HG03280 (cell line): ENCODE results near the gene CLCN7.

Experiments used
- ATAC-seq: cut with Tn5 transposase; IDR thresholded peaks from one replicate; pipeline ENCODE4 v1.9.1; 2021; ENCODE audit warnings: mild to moderate bottlenecking, moderate library complexity; ENCODE audit not compliant: unreplicated experiment

Gene CLCN7

DNA sequence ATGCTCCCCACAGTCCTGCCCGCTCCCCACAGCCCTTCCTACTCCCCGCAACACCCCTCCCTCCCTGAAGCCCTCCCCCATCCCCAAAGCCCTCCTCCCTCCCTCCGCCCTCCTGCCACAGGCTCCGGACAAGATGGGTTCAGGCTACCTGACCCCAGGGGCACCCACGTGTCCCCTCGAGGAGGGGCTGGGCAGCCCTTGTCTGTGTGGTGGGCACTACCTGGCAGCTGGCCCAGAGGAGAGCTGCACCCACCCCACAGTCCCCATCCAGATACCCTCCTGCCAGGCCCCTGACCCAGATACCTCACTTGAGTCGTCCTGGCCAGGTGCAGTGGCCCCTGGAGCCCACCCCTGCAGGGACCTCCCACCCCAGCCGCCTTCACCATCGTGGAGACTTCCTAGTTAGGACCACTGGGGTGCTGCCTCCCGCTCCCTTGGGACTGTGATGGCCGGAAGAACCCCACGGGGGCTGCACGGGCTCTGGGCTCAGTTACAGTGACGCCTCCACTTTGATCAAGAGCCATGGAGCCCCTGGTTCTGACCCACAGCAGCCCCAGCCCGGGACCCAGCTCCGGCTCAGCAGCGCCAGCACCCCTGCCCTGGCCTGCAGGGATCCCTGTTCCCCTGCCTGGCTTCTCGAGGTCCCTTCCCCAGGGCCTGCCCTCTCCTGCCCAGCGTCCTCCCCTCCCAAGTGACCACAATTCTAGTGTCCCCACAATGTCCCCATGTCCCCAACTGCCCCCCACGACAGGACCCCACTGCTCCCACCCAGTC lies 43.1 kb downstream of the CLCN7 start:
- ATAC-seq, result no peak

DNA sequence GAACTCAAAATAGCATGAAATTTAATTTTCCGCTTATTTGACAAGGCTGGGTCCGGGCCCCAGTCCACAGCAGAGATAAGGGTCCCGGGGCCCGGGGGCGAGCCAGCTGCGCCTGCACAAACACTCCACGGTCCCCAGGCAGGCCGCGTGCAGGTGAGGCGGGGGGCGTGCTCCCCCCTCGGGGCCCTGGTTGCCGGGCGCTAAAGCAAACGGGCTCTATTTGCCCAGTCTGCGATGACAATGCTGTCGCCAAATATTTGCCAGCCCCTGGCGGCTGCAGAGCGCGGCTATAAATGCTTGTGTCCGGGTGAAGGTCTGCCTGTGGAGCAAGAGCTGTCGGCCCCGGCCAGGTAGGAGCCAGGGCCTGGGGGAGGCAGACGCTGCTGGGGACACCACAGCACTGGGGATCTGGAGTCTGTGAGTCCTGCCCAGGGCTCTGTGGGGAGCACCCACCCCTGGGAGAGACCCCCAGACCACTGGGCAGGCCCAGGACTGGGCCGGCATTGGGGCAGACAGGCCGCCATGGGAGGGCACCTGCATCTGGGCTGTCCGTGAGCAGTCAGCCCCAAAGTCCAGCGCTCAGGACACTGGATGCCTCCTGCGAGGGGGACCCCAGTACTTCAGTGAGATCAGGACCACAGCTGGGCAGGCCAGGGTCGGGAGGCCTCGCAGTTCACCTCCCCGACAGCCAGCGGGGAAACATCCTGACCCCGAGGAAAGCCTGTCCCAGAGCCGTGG lies 43.9 kb downstream of the CLCN7 start, which contains the start of gene PERCC1:
PERCC1 (plus strand) TSS at position 320 of the 738 bp plus-strand sequence. CDS start 1,516 bp downstream, outside the sequence.
- ATAC-seq, result no peak

DNA sequence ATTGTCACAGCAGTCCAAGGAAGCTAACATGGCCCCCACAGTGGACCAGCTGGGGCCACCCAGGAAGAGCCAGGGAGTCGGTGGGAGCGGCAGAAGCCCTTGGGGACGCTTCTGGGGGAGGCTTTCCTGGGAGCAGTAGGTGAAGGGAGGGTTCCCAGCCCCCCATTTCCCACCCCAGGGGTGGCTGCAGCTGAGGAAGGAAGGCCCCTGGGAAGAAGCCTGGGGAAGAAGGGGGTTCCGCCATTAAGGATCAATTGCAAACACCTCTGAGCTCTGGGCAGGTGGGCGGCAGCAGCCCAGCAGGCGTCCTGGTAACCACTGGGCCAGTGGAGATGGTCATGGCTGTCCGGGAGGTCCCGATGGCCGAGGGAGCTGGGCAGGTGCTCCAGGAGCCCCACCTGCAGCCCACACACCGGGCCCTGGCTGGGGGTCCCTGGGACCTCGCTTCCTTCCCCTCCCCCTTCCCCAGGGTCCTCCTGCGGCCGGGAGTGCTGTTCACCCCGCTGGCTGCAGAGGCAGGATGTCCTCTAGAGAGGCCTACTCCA lies 44.5 kb downstream of the CLCN7 start:
- ATAC-seq, result no peak

- no peak for ATAC-seq
These were observed 45.2 kb downstream of the CLCN7 start for GRCh38 chr16:1429631-1430030.

DNA sequence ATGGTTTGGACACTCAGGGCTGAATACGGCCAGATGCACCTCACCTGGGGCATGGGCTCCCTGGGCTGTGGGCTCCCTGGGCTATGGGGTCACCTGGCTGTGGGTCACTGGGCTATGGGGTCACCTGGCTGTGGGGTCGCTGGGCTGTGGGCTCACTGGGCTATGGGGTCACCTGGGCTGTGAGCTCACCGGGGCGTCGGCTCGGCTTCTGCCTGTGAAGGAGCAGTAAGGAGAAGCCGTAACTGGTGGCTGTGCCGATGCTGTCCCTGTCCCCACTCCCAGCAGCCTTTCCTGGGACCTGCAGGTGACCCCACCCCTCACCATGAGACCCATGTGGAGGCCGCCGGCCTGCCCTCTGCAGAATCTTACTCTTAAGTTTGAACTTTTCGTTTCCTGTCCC lies 45.8 kb downstream of the CLCN7 start:
- ATAC-seq, result no peak

DNA sequence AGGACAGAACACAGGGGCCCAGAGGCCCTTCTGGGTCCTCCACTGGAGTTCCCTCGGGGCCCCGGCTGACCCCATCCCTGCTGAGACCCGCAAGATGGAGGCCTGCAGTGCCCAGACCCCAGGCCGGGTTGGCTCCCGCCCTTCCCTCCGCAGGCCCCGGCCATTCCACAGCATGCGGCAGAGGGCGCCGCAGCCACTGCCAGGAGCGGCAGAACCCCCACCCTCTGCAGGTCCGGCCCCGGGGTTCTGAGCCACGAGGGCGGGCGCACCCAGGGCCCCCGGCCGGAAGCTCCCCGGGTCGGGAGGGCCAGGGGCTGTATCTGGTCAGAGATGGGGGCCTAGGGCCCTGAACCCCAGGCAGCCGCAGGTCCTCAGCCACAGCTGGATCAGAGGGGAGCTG lies 46.3 kb downstream of the CLCN7 start:
- no peak for ATAC-seq

GRCh38 chr16:1427473-1428461 lies 47.1 kb downstream of the CLCN7 start:
- no peak for ATAC-seq

DNA sequence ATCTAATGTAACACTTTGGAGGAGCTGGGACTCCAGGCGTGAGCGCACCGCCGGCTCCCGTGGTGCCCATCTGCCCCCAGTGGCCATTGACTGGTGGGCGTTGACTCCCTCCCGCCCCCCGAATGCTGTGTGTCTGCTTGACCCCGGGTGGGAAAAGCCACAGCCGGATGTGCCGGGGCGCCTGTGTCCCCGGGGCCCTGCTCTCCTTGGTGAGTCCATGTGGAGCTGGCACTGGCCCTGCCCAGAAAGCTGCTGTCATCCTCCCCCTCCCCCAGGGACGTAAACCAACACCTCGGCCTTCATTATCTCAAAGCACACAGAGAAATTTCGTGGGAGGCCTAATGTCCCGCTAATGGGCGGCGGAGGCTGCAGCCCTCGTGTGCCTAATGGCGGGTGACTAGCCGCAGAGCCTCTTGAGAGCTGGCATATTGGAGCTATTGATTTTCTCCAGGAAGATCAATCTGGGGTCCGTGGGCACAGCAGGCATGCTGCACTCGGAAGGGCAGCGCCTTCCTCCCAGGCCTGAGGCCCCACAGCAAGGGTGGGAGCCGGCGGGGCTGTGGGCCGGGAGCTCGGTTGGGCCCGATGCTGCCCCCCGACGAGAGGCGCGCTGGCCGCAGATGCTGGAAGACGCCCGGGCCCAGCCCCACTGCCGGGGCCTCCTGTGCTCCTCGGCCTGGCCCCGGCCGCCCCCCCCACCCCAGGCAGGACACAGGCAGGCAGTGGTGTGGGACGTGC lies 47.9 kb downstream of the CLCN7 start:
- ATAC-seq, result no peak

GRCh38 chr16:1425616-1426370 lies 49.0 kb downstream of the CLCN7 start:
- ATAC-seq, result no peak

DNA sequence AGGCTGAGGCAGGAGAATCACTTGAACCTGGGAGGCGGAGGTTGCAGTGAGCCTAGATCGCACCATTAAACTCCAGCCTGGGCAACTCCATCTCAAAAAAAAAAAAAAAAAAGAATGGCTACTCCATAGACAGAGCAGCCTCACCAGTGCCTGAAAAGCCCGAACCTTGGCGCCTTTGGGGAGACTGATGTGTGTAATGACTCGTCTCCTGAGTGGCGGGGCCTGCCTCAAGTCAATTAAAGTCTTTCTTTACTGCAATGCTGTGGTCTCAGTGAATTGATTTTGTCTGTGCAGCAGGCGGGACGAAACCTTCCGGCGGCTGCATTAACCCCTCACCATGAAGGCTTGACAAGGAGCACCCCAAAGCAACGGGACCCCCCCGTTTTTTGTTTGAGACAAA lies 50.8 kb downstream of the CLCN7 start:
- no peak for ATAC-seq

DNA sequence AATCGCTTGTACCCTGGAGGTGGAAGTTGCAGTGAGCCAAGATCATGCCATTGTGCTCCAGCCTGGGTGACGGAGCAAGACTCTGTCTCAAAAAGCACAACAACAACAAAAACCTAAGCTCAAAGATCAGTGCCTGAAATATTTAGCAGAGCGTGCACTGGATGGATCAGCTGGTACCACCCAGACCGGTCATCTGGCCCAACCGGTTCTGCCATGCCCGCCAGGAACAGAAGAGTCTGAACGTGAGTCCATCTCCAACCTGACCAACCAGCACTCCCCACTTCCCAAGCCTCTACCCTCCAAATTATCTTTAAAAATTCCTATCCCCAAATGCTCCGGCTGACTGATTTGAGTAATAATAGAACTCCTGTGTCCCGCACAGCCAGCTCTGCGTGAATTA lies 52.8 kb downstream of the CLCN7 start:
- no peak for ATAC-seq

- ATAC-seq, result no peak
These were observed 54.7 kb downstream of the CLCN7 start for GRCh38 chr16:1420111-1420539.

DNA sequence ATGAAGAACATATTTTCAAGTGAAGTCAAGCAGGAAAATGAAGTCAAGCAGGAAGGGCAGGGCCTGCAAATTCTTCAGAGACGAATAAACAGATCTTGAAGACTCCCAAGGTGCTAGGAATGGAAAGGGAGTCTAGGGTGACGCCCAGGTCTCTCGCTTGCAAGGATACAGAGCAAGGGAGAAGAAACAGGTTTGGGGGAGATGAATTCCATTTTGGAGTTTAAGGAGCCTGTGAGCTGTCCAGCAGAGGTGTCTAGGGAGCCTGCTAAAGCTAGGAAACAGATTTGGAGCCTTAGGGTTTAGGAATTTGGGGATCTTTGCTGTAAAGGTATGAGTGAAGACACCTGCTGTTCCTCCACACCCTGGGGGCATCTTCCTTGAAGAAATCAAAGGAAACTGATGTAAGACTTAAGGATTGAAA lies 58.3 kb downstream of the CLCN7 start:
- no peak for ATAC-seq

GRCh38 chr16:1414532-1415260 lies 60.1 kb downstream of the CLCN7 start, which contains the start of gene UNKL:
UNKL (minus strand) TSS chr16:1414704; CDS start chr16:1414691, 13 bp downstream.
- peak; percentile 47 for ATAC-seq

DNA sequence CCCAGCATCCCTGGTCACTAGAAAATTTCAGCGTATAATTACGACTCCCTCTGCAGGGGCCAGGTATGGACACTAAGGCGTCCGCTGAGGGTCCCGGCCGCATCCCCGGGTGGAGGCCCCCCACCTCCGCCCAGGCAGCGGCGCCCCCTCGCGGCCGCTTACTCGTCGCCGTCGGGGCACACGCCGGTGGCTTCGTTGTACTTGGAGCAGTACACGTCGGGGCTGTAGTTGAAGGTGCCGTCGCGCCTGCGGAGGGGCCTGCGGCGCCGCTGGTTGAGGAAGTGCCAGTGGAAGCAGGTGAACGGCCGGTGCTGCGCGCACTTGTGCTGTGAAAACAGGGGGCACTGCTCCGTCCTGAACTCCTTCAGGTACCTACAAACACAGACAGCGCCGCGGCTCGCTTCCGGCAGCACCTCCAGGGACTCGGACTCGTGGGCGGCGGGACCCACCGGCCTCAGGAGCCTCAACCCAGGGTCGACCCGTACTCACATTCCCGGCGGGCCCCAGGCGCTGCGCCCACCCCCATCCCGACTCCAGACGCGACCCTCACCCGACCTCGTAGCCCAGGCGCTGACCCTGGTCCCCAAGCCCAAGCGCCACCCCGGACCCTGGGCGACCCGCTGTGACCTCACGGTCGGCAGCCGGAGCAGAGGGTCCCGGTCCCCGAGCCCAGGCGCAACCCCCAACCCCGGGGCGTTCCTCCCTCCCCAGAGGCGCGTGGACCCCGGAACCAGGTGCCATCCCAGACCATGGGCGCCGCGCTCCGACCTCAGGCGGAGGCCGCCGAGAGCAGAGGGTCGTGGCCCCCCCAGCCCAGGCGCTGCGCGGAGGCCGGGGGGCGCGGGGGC lies 60.9 kb downstream of the CLCN7 start:
- peak; percentile 35 for ATAC-seq

DNA sequence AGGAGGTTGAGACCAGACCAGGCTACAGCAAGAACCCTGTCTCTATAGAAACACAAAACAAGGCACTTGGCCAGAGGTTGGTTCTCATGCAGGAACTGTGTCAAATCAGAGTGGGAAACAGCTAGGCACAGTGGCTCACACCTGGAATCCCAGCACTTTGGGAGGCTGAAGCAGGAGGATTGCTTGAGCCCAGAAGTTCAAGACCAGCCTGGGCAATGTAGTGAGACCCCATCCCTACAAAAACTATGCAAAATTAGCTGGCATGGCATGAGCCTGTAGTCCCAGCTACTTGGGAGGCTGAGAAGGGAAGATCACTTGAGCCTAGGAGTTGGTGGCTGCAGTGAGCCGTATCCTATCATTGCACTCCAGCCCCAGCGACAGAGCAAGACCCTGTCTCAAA lies 62.0 kb downstream of the CLCN7 start:
- ATAC-seq, result no peak

GRCh38 chr16:1408171-1408837 lies 66.5 kb downstream of the CLCN7 start:
- ATAC-seq, result peak; percentile 81
